ENCODE results near the gene CACNA1H.

GRCh38 chr16:1206786-1207185 lies 53.9 kb downstream of the CACNA1H start:
- TF ChIP-seq CTCF (conservative IDR thresholded peaks at IDR 0.05; ENCODE audit: low read depth, low read length) (no peak), EZH2 (IDR thresholded peaks at IDR 0.05; ENCODE audit: borderline replicate concordance, low read depth, low read length, poor library complexity, severe bottlenecking) (no peak)

Measured in A673 (cell line).